ENCODE data around the gene FAM3D. TPM values are rescaled to one million over a fixed set of nuclear protein-coding genes. Genes with fewer than 3 reads are reported as not detected.
A peak's percentile ranks its signal among the peaks of the same experiment; 100 is the strongest.

FAM3D gene
- total RNA-seq, 1 donor from 2014 or later = 0.35 TPM

GRCh38 chr3:58642846-58643245 is 23.7 kb downstream of the FAM3D start:
- no peaks in the 10 kb centered on the region for H3K27me3 Mint-ChIP-seq (ENCODE audit: low read depth)
- peaks cover 9% of the 10 kb centered on the region for H3K4me1 Mint-ChIP-seq
- H3K27ac Mint-ChIP-seq (ENCODE audit: unreplicated experiment) = no peak overlapping the region
- H3K36me3 Mint-ChIP-seq (ENCODE audit: low read depth) = no peaks in the 10 kb centered on the region
- no peak overlapping the region for H3K4me3 Mint-ChIP-seq
- DNase-seq (ENCODE audit: low read depth, low spot score) = no peak
- TF ChIP-seq CTCF (conservative IDR thresholded peaks at IDR 0.05) = no peak
- no peaks in the 10 kb centered on the region for H3K9me3 Mint-ChIP-seq

- H3K4me3 Mint-ChIP-seq = no peak overlapping the region
- H3K4me1 Mint-ChIP-seq = peaks cover 15% of the 10 kb centered on the region
- no peaks in the 10 kb centered on the region for H3K36me3 Mint-ChIP-seq (ENCODE audit: low read depth)
- no peaks in the 10 kb centered on the region for H3K9me3 Mint-ChIP-seq
- no peaks in the 10 kb centered on the region for H3K27me3 Mint-ChIP-seq (ENCODE audit: low read depth)
- DNase-seq (ENCODE audit: low read depth, low spot score) = peak; percentile 75
- H3K27ac Mint-ChIP-seq (ENCODE audit: unreplicated experiment) = no peak overlapping the region
- TF ChIP-seq CTCF (conservative IDR thresholded peaks at IDR 0.05) = peak; percentile 94
These were observed 25.7 kb downstream of the FAM3D start for GRCh38 chr3:58640700-58641372.

GRCh38 chr3:58639842-58640241 is 26.7 kb downstream of the FAM3D start:
- Mint-ChIP-seq H3K27me3 (ENCODE audit: low read depth) (no peaks in the 10 kb centered on the region), H3K4me3 (no peak overlapping the region), H3K4me1 (peaks cover 15% of the 10 kb centered on the region), H3K27ac (ENCODE audit: unreplicated experiment) (no peak overlapping the region), H3K36me3 (ENCODE audit: low read depth) (no peaks in the 10 kb centered on the region), H3K9me3 (no peaks in the 10 kb centered on the region)
- DNase-seq (ENCODE audit: low read depth, low spot score) = no peak
- TF ChIP-seq CTCF (conservative IDR thresholded peaks at IDR 0.05) = no peak

GRCh38 chr3:58639001-58639400 is 27.6 kb downstream of the FAM3D start:
- no peak for TF ChIP-seq CTCF (conservative IDR thresholded peaks at IDR 0.05)
- DNase-seq (ENCODE audit: low read depth, low spot score) = no peak
- no peaks in the 10 kb centered on the region for H3K9me3 Mint-ChIP-seq
- no peaks in the 10 kb centered on the region for H3K27me3 Mint-ChIP-seq (ENCODE audit: low read depth)
- H3K4me3 Mint-ChIP-seq = no peak overlapping the region
- no peaks in the 10 kb centered on the region for H3K36me3 Mint-ChIP-seq (ENCODE audit: low read depth)
- peaks cover 15% of the 10 kb centered on the region for H3K4me1 Mint-ChIP-seq
- no peak overlapping the region for H3K27ac Mint-ChIP-seq (ENCODE audit: unreplicated experiment)

- Mint-ChIP-seq H3K27me3 (ENCODE audit: low read depth) (no peaks in the 10 kb centered on the region), H3K27ac (ENCODE audit: unreplicated experiment) (no peak overlapping the region), H3K4me3 (no peak overlapping the region), H3K9me3 (no peaks in the 10 kb centered on the region), H3K4me1 (peaks cover 15% of the 10 kb centered on the region), H3K36me3 (ENCODE audit: low read depth) (no peaks in the 10 kb centered on the region)
- DNase-seq (ENCODE audit: low read depth, low spot score) = no peak
- no peak for TF ChIP-seq CTCF (conservative IDR thresholded peaks at IDR 0.05)
These were observed 28.0 kb downstream of the FAM3D start for GRCh38 chr3:58638591-58638990.

Data from neural crest cell (in vitro differentiated cells).